ENCODE results near the gene EML4. TPM values are rescaled to one million over a fixed set of nuclear protein-coding genes. Genes with fewer than 3 reads are reported as not detected.

Gene EML4
- total and polyA plus RNA-seq, 10 of the 15 experiments (the other 5 are each of a cell fraction or from before 2014, with no cell fraction given) = 23.1 to 91.3 (median 77.4) TPM

- no peak for TF ChIP-seq CUX1 (IDR thresholded peaks at IDR 0.05; ENCODE audit: insufficient replicate concordance, low read depth, low read length)
- no peak for TF ChIP-seq SP1 (IDR thresholded peaks at IDR 0.05; ENCODE audit: low read depth, low read length)
- TF ChIP-seq DPF2 (IDR thresholded peaks at IDR 0.05) = peak; percentile 68; the same call in 1 of the 2 replicates
- no peak for TF ChIP-seq CTCF (IDR thresholded peaks at IDR 0.05 in 2 of 3, conservative IDR thresholded peaks at IDR 0.05 in 1 of 3; ENCODE audit: control insufficient read depth in 2 of 3, extremely low read depth in 1 of 3, insufficient read depth in 1 of 3, low read depth in 3 of 3, low read length in 3 of 3)
- no peak; the same call in 1 of the 2 replicates for TF ChIP-seq SMAD5 (IDR thresholded peaks at IDR 0.05; ENCODE audit: low read depth)
- no peak; the same call in 1 of the 2 replicates for TF ChIP-seq NFIC (IDR thresholded peaks at IDR 0.05; ENCODE audit: low read depth, low read length)
- no peak for TF ChIP-seq NFYB (IDR thresholded peaks at IDR 0.05; ENCODE audit: insufficient read depth, low read depth, low read length)
- TF ChIP-seq STAT3 (IDR thresholded peaks at IDR 0.05; ENCODE audit: low read depth, low read length) = no peak
- no peak for TF ChIP-seq BCLAF1 (IDR thresholded peaks at IDR 0.05)
- no peak for TF ChIP-seq CHD2 (IDR thresholded peaks at IDR 0.05; ENCODE audit: borderline replicate concordance, low read depth, low read length)
- TF ChIP-seq HDAC6 (IDR thresholded peaks at IDR 0.05; ENCODE audit: unreplicated experiment) = no peak
- no peak for TF ChIP-seq BCL3 (IDR thresholded peaks at IDR 0.05; ENCODE audit: borderline replicate concordance, insufficient read depth, low read depth, low read length, poor library complexity, severe bottlenecking)
- no peak for TF ChIP-seq EGR1 (IDR thresholded peaks at IDR 0.05; ENCODE audit: borderline replicate concordance in 1 of 2, low read depth in 2 of 2, low read length in 2 of 2)
- peak; percentile 11; the same call in 1 of the 2 replicates for TF ChIP-seq RAD21 (IDR thresholded peaks at IDR 0.05; ENCODE audit: insufficient read depth, low read depth, low read length)
- peak; percentile 57; the same call in 1 of the 2 replicates for TF ChIP-seq YY1 (IDR thresholded peaks at IDR 0.05; ENCODE audit: low read depth, low read length)
- TF ChIP-seq CBFB (IDR thresholded peaks at IDR 0.05; ENCODE audit: low read depth) = no peak
- TF ChIP-seq CHD4 (IDR thresholded peaks at IDR 0.05) = no peak
- no peak for TF ChIP-seq JUND (IDR thresholded peaks at IDR 0.05; ENCODE audit: low read depth, low read length)
These were observed 36.0 kb upstream of the EML4 start (continued) for GRCh38 chr2:42132966-42133641.
